ENCODE data around the gene TEAD2.

Gene TEAD2

DNA sequence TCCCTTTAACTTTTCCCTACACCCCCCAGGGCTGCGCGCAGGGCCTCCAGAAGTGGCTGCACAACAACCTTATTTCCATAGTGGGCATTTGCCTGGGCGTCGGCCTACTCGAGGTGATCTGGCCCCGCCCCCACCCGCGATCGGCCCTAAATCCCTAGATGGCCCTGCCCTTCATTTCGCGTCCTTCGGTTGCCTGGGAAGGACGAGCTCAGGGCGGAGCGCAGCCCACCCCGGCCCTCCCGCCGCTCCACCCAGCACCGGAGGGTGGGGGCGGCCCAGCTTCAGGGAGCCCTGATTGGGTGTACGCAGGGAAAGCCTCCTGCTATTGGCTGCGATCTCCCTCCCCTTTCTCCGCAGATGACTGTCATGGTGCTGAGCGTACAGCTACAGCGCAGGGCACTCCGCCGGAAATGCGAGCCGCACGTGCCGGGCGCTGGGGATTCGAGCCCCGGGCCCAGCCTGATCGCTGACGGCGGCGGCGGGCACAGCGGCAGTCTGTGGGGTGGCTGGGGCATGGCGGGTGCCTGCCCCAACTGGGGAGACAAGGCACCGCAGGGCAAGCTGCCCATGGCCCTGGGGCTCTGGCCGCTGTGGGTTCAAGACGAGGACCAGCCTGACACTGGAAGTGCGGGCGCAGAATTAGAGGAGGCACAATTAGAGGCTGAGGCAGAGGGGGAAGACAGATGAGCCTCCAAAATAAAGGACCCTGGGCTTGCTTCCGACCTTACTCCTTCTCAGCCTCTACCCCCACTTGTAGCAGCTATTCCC is 22.7 kb downstream of the TEAD2 start:
- Histone ChIP-seq H3K4me3 (ENCODE audit: low read length) (peak overlapping the region; percentile 90), H3K9ac (ENCODE audit: low read length) (peak overlapping the region; percentile 28; the same call in 1 of the 2 replicates), H3K27ac (ENCODE audit: low read length) (peak overlapping the region; percentile 99)

DNA sequence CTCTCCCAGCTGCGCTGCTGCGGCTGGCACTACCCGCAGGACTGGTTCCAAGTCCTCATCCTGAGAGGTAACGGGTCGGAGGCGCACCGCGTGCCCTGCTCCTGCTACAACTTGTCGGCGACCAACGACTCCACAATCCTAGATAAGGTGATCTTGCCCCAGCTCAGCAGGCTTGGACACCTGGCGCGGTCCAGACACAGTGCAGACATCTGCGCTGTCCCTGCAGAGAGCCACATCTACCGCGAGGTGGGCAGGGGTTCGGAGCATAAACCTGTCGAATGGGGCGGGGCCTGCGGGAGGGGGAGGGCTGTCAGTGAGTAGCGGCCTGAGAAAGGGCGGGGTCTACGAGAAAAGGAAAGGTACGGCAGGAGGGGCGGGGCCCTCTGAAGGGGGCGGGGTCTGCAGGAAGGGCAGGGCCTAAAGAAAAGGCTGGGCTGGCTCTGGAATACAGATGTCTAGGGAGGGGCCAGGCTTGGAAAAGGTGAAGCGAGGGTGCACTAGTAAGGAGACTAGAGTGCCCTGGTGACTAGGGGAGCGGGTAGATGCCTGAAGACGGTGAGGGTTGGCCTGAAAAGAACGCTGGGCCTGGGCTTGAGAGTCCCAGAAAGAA is 23.4 kb downstream of the TEAD2 start:
- TF ChIP-seq EZH2phosphoT487 (IDR thresholded peaks at IDR 0.05; ENCODE audit: low read depth): no peak
- TF ChIP-seq, protein P1, sequence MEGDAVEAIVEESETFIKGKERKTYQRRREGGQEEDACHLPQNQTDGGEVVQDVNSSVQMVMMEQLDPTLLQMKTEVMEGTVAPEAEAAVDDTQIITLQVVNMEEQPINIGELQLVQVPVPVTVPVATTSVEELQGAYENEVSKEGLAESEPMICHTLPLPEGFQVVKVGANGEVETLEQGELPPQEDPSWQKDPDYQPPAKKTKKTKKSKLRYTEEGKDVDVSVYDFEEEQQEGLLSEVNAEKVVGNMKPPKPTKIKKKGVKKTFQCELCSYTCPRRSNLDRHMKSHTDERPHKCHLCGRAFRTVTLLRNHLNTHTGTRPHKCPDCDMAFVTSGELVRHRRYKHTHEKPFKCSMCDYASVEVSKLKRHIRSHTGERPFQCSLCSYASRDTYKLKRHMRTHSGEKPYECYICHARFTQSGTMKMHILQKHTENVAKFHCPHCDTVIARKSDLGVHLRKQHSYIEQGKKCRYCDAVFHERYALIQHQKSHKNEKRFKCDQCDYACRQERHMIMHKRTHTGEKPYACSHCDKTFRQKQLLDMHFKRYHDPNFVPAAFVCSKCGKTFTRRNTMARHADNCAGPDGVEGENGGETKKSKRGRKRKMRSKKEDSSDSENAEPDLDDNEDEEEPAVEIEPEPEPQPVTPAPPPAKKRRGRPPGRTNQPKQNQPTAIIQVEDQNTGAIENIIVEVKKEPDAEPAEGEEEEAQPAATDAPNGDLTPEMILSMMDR (IDR thresholded peaks at IDR 0.05; ENCODE audit: low read depth, low read length): no peak
- peak overlapping the region; percentile 99 for H3K9ac ChIP-seq (ENCODE audit: low read length)
- no peak overlapping the region for H2AFZ ChIP-seq (ENCODE audit: low read depth, low read length)
- peak overlapping the region; percentile 90 for H3K4me3 ChIP-seq (ENCODE audit: low read length)
- peaks cover 83% of the 10 kb centered on the region for H3K4me1 ChIP-seq (ENCODE audit: low read length)
- no peaks in the 10 kb centered on the region for H3K27me3 ChIP-seq (ENCODE audit: low read depth, low read length)
- peak overlapping the region; percentile 100 for H3K4me2 ChIP-seq (ENCODE audit: low read length)
- no peaks in the 10 kb centered on the region for H3K9me3 ChIP-seq (ENCODE audit: insufficient read depth, low read length)
- peaks cover 46% of the 10 kb centered on the region for H3K79me2 ChIP-seq (ENCODE audit: low read length)
- peaks cover 64% of the 10 kb centered on the region for H3K36me3 ChIP-seq (replicated peaks; ENCODE audit: low read depth, low read length)
- H3K27ac ChIP-seq (ENCODE audit: low read length): peak overlapping the region; percentile 99
- H4K20me1 ChIP-seq (ENCODE audit: insufficient read depth, low read length): peaks cover 42% of the 10 kb centered on the region

More for the DNA sequence above, 22.7 kb downstream of the TEAD2 start:
- Histone ChIP-seq H3K79me2 (ENCODE audit: low read length) (peaks cover 42% of the 10 kb centered on the region), H3K4me1 (ENCODE audit: low read length) (peaks cover 78% of the 10 kb centered on the region), H4K20me1 (ENCODE audit: insufficient read depth, low read length) (peaks cover 42% of the 10 kb centered on the region), H2AFZ (ENCODE audit: low read depth, low read length) (no peak overlapping the region), H3K36me3 (replicated peaks; ENCODE audit: low read depth, low read length) (peaks cover 64% of the 10 kb centered on the region), H3K27me3 (ENCODE audit: low read depth, low read length) (no peaks in the 10 kb centered on the region), H3K9me3 (ENCODE audit: insufficient read depth, low read length) (no peaks in the 10 kb centered on the region), H3K4me2 (ENCODE audit: low read length) (peak overlapping the region; percentile 100)
- TF ChIP-seq, protein P1 (IDR thresholded peaks at IDR 0.05; ENCODE audit: low read depth, low read length): no peak
- no peak for TF ChIP-seq EZH2phosphoT487 (IDR thresholded peaks at IDR 0.05; ENCODE audit: low read depth)

DNA sequence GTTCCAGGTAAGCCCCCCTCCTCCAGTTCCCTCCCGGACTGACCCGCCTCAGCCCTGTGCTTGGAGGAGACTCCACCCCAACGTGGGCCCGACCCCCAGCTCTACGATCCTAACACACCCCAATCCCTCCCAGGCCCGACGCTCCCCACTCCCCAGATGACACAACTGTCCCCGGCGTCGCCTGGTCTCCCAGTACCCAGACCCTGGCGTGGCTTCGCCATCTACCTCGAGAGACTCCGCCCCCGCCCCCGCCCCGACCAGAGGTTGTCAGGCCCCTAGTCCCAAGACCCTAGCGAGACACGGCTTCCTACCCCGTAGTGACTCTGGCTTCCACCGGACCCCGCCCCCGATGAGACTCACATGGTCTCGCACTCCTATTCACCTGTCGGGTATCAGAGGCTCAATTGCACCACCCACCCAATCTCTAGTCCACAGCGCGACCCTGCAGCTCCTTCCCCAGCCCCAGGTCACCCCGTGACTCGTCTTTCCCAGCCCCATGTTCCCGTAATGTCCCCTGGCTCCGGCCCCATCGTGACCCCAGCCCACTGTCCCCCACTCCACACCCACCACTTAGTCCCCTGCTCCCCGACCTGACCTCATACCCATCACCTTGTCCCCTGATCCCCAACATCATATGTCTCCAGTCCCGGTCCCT is 24.1 kb downstream of the TEAD2 start:
- Histone ChIP-seq H3K36me3 (replicated peaks; ENCODE audit: low read depth, low read length) (peaks cover 64% of the 10 kb centered on the region), H3K79me2 (ENCODE audit: low read length) (peaks cover 46% of the 10 kb centered on the region), H3K9me3 (ENCODE audit: insufficient read depth, low read length) (no peaks in the 10 kb centered on the region), H2AFZ (ENCODE audit: low read depth, low read length) (no peak overlapping the region), H3K4me1 (ENCODE audit: low read length) (peaks cover 88% of the 10 kb centered on the region), H3K27ac (ENCODE audit: low read length) (peak overlapping the region; percentile 99), H3K4me2 (ENCODE audit: low read length) (peak overlapping the region; percentile 100), H3K9ac (ENCODE audit: low read length) (peak overlapping the region; percentile 99), H3K4me3 (ENCODE audit: low read length) (peak overlapping the region; percentile 90), H3K27me3 (ENCODE audit: low read depth, low read length) (no peaks in the 10 kb centered on the region), H4K20me1 (ENCODE audit: insufficient read depth, low read length) (peaks cover 42% of the 10 kb centered on the region)
- TF ChIP-seq, protein P1 (IDR thresholded peaks at IDR 0.05; ENCODE audit: low read depth, low read length): no peak
- TF ChIP-seq EZH2phosphoT487 (IDR thresholded peaks at IDR 0.05; ENCODE audit: low read depth): no peak
